CMK (cell line): ENCODE results near the gene PINK1.
"Not testable (repeated sequence)": the region's sequence is repeated elsewhere in the genome, so short reads cannot be mapped to it uniquely, and the experiment has no call there.

ENCODE experiments used
- DNase-seq: peaks from one replicate; pipeline ENCODE4 v3.0.0-alpha.2; 2010; ENCODE audit warnings: low read depth

Gene PINK1

GRCh38 chr1:20648438-20648837, 15.2 kb downstream of the PINK1 start:
- no peak for DNase-seq

DNA sequence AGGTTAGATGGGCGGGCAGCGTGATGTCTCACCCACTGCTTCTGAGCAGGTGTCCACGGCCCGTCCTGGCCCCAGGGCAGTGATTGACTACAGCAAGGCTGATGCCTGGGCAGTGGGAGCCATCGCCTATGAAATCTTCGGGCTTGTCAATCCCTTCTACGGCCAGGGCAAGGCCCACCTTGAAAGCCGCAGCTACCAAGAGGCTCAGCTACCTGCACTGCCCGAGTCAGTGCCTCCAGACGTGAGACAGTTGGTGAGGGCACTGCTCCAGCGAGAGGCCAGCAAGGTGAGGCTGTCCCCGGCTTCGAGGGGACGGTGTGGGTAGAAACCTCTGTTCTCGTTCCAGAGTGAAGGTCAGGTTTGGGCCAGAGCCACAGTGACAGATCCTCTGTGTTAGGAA, 15.7 kb downstream of the PINK1 start:
- no peak for DNase-seq

DNA sequence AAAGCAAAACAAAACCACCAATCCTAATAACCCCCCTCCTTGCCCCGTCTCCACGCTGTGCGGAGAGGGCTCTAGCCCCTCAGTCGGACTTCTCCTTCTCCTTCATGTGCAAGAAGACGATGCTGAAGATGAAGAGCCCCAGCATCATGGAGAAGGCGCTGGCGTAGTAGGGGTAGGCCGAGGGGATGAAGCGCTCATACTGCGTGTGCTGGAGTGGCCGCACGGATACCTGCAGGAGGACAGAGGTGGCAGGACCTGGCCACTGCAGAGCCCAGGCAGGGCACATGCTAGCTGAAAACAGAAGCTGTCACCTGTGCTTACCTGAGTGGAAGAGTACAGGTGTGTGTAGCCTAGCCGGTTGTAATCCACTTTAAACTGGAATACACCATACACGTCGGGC, 19.0 kb downstream of the PINK1 start:
- no peak for DNase-seq

- DNase-seq, result no peak
Observed at GRCh38 chr1:20654104-20654690, 20.9 kb downstream of the PINK1 start.

GRCh38 chr1:20657024-20657423, 23.8 kb downstream of the PINK1 start:
- no peak for DNase-seq

DNA sequence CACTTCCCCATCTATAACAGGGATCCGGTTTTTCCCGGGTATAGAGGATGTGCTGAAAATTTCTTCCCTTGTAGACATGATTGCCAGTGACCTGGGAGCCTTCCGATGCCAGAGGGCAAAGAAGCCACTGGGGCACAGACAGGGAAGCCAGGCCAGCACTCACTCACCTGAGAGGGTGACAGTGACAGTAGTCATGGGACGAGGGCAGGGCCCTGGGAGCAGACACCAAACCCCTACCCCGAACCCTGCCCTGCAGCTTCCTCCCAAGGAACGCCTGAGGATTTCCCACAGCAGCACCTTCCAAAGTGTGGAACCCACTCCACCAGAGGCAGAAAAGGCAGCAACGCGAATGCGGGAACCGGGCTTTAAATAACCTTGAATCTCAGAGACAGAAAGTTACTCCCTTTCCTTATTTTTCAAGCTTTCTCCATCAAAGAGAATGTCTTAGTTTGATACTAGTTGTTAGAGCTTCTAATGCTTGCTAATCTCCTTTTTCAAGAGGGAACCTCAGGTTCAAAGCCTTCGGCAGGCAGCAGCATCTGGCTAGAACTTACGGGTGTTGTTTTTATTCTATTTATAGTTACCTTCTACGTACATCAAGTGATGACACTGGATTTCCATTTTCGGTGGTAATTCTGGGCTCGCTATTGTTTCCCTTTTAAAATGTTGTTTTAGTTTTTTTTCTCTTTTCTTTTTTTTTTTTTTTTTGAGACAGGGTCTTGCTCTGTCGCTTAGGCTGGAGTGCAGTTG, 25.1 kb downstream of the PINK1 start:
- DNase-seq, result no peak

- DNase-seq, result no peak
Observed at GRCh38 chr1:20660363-20660762, 27.1 kb downstream of the PINK1 start.

GRCh38 chr1:20660847-20661206, 27.6 kb downstream of the PINK1 start:
- DNase-seq, result no peak

GRCh38 chr1:20661207-20662109, 28.2 kb downstream of the PINK1 start, which contains the start of gene DDOST:
TSS of gene DDOST (minus strand) at chr1:20661369. CDS start at chr1:20661350, 19 bp downstream.
- DNase-seq, result peak; percentile 100

DNA sequence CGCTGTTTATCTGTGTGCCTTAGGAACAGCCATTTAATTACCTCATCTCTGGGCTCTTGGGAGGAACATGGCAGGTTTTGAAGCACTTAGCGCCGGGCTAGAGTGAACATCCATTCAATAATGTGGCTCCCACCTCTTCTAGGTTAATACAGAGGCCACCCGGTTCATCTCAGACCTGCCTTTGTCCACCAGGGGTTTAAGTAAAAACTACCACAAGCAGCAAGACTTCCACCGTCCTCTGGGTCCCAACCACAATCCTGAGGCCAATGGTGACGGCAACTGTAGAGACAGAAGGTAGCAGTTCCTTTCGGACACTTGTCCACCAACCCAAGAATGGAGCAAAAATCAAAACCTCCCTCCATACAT, 28.8 kb downstream of the PINK1 start:
- DNase-seq, result no peak

GRCh38 chr1:20663365-20663764, 30.1 kb downstream of the PINK1 start:
- DNase-seq, result no peak

DNA sequence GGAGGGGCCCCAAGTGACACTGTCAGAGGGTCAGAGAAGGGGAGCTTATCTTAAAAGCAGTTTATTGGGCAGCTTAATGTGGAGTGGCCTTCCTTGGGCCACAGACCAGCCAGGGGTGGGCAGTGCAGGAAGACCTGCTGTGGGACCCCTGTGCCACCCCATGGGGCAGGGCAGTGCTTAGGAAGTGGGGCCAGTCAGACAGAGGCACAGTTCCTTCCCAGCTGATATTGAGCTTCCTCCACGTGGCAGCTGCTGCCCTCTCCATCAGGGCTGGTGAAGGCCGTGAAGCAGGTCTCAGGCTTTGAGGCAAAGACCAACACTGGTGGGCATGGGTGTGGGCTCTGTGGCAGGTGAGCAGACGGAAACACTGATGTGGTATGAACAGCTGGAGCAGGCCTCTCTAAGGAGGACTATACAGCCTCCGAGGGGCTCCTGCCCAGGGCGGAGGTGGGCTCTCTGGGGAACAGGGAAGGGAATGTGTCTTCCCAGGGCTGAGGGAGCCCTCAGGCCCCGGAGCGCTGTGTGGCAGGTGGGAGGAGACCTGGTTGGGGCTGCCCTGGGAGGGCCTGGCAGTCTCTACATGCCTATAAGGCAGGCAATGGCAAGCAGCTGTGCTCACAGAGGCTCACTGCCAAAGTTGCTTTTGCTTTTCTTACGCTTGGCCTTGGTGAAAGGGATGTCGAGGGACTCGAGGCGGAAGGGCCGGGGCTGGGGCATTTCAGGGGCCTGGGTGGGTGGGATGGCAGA, 30.9 kb downstream of the PINK1 start:
- DNase-seq, result no peak

DNA sequence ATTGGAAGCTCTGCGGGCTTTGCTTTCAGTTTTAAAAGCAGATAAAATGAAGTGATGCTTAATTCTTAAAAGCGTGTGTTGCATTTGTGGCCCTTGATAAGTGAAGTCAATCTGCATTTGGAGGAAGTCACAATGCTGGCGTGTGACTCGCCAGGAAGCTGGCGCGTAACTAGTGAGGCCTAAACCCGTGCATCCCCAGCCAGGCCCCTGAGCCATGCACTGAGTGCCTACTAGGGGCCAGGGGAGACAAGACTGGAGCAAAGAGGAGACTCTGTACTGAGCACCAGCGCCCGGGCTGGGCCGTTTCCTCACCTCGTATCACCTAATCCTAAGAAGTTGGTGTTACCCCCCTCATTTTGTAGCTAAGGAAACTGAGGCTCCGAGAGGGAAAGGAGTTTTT, 32.5 kb downstream of the PINK1 start:
- no peak for DNase-seq

- no peak for DNase-seq
Observed at GRCh38 chr1:20666146-20666545, 32.9 kb downstream of the PINK1 start.

GRCh38 chr1:20666804-20667203, 33.5 kb downstream of the PINK1 start:
- peak; percentile 64 for DNase-seq

DNA sequence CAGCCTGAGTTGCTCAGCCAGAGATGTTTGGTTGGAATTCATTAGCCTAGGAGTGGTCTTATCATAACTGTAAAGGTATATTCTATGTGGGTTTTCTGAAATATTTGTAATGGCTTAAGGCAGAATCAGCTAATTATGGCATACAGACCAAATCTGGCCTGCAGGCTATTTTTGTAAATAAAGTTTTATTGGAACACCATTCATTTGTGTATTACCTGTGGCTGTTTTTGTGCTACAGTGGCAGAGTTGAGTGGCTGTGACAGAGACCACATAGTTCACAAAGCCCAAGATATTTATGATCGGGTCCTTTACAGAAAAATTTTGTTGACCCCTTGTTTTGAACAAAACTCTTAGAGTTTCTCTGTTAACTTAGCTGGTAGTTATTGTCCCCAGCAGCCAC, 35.3 kb downstream of the PINK1 start:
- no peak for DNase-seq

DNA sequence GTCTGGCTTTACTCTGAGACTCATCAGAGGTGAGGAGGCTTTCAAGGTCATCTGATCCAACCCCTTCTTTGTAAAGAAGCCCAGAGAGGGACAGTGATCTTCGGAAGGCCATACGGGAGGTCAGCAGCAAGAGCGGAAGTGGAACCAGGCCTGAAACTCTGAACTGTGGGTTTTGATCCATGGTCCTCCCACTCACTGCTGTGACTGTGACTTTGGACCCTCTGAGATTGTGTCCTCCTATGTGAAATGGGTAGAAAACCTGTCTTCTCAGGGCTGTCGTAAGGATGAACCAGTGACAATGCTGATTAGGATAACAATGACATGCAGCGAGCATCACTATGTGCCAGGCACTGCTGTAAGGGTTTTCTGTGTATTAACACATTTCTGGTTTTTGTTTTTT, 37.7 kb downstream of the PINK1 start:
- DNase-seq, result no peak

DNA sequence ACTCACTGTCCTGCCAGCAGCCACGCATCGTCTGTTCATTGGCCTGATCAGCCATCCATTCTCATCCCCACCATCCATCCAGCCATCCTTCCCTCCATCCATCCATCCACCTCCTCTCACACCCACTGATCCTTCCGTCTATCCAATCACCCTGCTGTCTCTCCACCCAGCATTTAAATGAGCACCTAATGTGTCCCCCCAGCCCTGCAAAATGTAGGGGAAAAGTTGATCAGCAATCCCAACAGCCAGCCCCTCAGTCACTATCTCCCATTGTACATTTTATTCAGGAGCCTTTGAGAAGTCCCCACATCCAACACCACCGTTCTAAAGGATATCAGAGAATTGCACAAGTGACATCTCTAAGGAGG, 39.0 kb downstream of the PINK1 start:
- DNase-seq, result no peak

DNA sequence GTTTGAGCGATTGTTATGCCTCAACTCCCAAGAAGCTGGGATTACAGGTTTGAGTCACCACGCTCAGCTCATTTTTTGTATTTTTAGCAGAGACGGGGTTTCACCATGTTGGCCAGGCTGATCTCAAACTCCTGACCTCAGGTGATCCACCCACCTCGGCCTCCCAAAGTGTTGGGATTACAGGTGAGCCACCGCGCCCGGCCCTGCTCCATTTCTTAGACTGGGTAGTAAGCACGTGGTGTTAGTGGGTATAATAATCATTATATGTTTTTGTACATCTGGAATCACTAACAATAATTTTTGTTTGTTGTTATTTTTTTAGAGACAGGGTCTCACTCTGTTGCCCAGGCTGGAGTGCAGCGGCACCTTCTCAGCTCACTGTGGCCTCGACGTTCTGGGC, 40.4 kb downstream of the PINK1 start:
- DNase-seq, result not testable (repeated sequence)

DNA sequence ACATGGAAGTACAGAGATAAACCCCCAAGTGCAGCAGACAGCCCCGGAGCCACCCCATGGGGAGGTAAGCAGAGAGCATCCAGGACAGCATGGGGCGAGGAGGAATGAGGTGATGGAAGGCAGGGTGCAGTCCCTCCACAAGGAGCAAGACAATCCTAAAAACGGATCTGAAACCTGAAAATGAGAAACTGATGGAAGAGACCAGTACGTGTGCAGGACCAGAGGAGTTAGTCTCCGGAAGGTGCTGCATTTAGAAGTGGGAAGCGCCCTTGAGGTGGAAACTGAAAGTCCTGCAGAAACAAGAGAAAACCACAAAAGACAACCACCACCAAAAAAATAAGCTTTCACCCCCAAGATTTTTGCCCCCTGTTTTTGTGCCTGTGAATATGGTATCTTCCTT, 45.3 kb downstream of the PINK1 start:
- no peak for DNase-seq

- DNase-seq, result no peak
Observed at GRCh38 chr1:20680269-20680668, 47.0 kb downstream of the PINK1 start.

DNA sequence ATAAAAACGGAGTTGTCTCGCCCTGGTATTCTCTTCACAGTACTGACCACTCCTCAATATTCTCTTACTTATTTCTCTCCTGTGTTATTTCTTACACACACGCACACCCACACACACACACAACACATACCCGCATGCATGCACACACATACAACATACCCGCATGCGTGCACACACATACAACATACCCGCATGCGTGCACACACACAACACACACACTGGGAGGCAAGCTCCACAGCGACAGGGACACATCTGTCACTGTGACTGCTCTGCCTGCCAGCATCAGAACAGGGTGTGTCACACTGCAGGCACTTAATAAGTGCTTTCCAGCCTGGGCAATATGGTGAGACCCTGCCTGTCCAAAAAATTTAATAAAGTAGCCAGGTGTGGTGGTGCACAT, 48.7 kb downstream of the PINK1 start:
- no peak for DNase-seq
